ENCODE data around the gene JAK2.
"Not testable (repeated sequence)": the region's sequence is repeated elsewhere in the genome, so short reads cannot be mapped to it uniquely, and the experiment has no call there.

Gene JAK2

DNA sequence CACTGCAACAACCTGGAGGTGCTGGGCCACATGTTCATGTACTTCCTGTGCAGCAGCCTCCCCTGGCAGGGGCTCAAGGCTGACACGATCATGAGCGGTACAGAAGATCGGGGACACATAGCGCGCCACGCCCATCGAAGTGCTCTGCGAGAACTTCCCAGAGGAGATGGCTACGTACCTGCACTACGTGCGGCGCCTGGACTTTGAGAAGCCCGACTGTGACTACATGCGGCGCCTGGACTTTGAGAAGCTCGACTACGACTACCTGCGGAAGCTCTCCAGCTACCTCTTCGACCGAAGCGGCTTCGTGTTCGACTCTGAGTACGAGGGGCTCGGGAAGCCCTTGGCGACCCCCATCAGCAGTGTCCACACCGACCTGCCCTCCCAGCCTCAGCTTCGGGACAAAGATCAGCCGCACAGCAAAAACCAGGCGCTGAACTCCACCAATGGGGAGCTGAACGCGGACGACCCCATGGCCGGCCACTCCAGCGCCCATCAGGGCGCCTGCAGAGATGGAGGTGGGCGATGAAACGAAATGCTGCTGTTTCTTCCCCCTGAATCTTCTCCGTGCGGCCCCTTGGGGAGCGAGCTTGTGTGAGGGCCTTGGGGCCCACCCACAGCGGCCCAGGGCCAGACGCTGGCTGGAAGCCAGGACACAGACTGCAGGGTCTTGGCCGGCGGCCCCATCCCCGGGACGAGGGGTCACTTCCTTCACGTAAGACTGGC is 56.5 kb downstream of the JAK2 start:
- H3K4me3 ChIP-seq (ENCODE audit: low read depth, low read length), result no peak overlapping the region

DNA sequence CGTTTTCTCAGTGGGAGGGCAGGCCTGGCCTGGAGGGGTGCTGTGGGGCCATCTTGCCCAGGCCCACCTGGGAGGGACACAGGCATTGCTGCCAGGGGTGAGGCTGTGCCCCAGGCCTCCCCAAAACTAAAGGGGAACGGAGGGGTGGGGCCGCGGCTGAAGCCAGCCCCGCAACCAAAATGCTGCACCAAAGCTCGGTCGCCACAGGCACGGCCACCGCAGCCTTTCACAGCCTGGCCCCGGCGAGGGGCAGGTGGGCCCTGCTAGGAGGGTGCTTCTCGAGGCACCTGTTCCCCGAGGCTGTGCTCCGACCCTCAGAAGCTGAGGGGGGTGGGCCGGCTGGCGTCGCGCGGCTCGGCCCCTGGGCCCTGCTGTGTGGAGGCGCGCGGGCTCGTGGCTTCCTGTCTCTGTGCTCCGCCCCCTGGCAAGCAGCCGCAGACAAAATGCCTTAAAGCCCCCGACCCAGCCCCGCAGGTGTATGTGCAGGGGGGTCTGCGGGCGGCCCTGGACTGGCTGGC is 57.6 kb downstream of the JAK2 start:
- H3K4me3 ChIP-seq (ENCODE audit: low read depth, low read length), result no peak overlapping the region

DNA sequence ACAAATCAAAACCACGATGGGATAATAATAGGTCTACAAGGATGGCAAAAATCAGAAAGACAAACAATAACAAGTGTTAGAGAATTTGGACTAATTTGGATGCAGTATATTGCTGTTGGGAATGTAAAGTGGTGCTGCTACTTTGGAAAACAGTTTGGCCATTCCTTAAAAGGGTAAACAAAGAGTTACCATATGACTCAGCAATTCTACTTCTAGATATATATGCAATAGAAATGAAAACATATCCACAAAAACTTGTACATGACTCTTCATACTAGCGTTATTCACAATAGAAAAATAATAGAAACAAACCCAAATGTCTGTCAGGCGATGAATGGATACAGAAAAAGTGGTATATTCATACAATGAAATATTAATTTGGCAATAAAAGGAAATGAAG is 58.3 kb downstream of the JAK2 start:
- H3K4me3 ChIP-seq (ENCODE audit: low read depth, low read length), result no peak overlapping the region

DNA sequence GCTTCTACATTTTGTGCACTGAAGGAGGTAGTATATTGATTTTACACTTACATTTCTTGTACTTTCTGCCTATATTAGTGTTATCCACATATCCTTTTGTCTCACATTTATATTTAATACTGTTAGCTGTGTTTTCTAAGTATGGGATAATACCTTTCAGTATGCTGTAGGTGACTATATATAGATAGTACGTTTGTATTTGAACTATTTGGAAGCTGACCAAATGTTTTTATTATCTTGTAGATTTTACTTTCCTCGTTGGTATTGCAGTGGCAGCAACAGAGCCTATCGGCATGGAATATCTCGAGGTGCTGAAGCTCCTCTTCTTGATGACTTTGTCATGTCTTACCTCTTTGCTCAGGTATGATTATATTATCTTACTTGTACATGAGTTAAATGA is 59.1 kb downstream of the JAK2 start:
- no peak overlapping the region for H3K4me3 ChIP-seq (ENCODE audit: low read depth, low read length)

DNA sequence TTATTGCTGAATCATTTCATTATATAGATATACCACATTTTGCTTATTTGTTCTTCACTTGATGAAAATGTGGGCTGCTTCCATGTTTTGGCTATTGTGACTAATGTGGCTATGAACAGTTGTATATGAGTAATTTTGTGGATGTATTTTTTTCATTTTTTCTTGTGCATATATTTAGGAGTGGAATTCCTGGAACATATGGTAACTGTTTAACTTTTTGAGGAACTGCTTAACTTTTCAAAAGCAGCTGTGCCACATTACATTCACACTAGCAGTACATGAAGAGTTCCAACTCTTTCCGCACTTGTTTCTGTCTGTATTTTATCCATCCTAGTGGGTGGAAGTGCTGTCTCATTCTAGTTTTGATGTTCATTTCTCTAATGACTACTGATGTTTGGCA is 67.8 kb downstream of the JAK2 start:
- H3K4me3 ChIP-seq (ENCODE audit: low read depth, low read length), result no peak overlapping the region

DNA sequence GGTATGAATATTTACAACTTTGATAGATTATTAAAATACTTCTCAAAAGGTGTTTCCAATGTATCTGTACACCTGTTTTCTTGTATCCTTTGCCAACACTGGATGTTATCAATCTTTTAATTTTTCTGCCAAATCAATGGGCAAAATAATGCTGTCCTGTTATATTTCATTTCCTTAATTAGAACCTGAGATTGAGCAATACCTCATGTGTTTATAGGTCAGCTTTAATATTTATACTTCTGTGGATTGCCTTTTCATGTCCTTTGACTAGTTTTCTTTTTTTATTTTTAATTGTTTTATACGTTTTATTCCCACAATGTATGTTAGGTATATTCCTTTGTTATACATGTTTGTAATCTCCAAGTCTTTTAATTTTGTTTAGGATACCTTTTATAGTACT is 77.6 kb downstream of the JAK2 start:
- H3K4me3 ChIP-seq (ENCODE audit: low read depth, low read length), result no peak overlapping the region

DNA sequence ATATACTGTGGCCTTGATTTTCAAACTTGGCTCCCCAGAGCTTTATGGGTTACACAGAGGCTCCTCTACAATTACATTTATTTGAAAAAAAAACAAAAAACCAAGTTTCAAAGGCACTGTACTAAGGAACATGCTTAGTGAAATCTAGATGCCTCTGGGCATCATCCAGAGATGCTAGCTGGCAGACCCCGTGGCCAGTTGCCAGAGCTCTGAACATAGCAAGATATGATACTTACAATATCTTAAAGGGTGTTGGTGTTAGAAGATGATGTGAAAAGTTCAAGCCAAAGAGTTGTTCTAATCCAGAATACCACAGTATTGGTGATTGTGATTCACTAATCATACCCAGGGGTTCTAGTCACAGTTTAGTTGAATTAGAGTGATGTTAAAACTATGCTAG is 87.8 kb downstream of the JAK2 start:
- H3K4me3 ChIP-seq (ENCODE audit: low read depth, low read length), result no peak overlapping the region

DNA sequence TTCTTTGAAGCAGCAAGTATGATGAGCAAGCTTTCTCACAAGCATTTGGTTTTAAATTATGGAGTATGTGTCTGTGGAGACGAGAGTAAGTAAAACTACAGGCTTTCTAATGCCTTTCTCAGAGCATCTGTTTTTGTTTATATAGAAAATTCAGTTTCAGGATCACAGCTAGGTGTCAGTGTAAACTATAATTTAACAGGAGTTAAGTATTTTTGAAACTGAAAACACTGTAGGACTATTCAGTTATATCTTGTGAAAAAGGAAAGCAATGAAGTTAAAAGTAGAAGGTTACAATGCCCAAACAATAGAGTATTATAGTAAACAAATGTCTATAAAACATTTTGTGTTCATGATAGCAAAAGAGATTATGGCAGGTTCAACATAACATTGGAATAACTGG is 88.6 kb downstream of the JAK2 start:
- H3K4me3 ChIP-seq (ENCODE audit: low read depth, low read length), result no peak overlapping the region

DNA sequence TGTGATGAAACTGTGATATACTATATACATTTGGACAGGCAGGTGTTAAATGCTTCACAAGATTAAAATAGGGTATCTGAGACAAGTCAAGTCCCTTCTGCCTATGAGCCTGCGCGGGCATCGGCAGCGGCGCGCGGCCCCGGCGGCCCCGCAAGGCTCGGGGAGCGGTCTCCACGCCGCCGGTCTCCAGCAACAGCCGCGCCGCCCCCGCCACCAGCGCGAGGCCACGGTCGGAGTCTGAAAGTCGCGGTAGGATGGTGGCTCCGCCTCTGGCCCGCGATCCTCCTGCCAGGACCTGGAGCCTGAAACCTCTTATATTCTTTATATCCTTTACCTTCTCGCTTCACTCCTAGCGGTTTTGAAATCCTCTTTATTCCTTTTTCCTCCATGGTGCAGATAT is 100.9 kb downstream of the JAK2 start:
- H3K4me3 ChIP-seq (ENCODE audit: low read depth, low read length), result no peak overlapping the region

DNA sequence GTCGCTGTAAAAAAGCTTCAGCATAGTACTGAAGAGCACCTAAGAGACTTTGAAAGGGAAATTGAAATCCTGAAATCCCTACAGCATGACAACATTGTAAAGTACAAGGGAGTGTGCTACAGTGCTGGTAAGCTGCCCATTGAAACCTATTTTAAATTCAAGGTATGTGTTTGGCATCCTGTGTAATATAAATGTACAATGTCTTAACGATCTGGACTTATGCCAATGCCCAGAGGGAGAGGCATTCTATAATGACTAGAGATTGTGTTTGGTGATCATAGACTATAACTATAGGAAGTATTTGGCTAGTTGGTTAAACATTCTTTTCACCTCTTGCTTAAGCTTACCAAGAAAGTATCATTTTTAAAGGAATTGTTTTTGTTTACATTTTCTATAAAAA is 104.7 kb downstream of the JAK2 start:
- H3K4me3 ChIP-seq (ENCODE audit: low read depth, low read length), result no peak overlapping the region

DNA sequence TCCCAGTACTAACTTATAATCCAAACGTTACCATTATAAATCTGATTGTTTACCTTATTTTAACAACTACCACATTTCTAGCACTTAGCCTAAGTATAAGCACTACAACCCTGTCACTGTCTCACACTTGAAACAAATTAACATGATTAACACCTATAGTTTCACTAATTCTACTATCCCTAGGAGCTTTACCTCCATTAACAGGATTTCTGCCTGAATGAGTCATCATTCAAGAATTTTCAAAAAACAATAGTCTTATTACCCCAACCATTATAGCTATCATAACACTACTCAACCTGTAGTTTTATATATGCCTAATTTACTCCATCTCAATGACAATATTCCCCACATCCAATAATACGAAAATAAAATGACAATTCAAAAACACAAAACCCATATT is 110.7 kb downstream of the JAK2 start:
- no peak overlapping the region for H3K4me3 ChIP-seq (ENCODE audit: low read depth, low read length)

DNA sequence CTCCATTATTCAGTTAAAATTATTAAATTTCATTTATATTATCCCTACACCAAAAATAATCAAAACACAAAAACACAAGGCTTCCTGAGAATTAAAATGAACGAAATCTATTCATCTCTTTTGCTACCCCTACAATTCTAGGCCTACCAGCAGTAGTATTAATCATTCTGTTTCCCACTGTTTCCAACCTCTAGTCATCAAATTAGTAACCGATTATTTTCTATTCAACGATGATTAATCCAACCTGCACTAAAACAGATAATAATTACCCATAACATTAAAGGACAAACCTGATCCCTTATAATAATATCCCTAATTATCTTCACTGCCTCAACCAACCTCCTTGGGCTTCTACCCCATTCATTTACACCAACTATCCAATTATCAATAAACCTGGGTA is 114.4 kb downstream of the JAK2 start:
- no peak overlapping the region for H3K4me3 ChIP-seq (ENCODE audit: low read depth, low read length)

DNA sequence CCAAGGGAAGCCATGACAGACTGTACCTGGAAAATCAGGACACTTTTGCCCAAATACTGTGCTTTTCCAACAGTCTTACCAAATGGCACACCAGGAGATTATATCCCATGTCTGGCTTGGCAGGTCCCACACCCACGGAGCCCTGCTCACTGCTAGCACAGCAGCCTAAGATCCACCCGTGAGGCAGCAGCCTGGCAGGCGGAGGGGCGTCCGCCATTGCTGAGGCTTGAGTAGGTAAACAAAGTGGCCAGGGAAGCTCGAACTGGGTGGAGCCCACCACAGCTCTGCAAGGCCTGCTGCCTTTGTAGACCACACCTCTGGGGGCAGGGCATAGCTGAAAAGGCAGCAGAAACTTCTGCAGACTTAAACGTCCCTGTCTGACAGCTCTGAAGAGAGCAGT is 116.1 kb downstream of the JAK2 start:
- H3K4me3 ChIP-seq (ENCODE audit: low read depth, low read length), result not testable (repeated sequence)

DNA sequence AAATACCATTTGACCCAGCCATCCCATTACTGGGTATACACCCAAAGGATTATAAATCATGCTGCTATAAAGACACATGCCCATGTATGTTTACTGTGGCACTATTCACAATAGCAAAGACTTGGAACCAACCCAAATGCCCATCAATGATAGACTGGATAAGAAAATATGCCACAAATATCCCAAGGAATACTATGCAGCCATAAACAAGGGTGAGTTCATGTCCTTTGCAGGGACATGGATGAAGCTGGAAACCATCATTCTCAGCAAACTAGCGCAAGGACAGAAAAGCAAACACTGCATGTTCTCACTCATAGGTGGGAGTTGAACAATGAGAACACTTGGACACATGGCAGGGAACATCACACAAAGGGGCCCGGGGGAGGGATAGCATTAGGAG is 121.4 kb downstream of the JAK2 start:
- H3K4me3 ChIP-seq (ENCODE audit: low read depth, low read length), result not testable (repeated sequence)

DNA sequence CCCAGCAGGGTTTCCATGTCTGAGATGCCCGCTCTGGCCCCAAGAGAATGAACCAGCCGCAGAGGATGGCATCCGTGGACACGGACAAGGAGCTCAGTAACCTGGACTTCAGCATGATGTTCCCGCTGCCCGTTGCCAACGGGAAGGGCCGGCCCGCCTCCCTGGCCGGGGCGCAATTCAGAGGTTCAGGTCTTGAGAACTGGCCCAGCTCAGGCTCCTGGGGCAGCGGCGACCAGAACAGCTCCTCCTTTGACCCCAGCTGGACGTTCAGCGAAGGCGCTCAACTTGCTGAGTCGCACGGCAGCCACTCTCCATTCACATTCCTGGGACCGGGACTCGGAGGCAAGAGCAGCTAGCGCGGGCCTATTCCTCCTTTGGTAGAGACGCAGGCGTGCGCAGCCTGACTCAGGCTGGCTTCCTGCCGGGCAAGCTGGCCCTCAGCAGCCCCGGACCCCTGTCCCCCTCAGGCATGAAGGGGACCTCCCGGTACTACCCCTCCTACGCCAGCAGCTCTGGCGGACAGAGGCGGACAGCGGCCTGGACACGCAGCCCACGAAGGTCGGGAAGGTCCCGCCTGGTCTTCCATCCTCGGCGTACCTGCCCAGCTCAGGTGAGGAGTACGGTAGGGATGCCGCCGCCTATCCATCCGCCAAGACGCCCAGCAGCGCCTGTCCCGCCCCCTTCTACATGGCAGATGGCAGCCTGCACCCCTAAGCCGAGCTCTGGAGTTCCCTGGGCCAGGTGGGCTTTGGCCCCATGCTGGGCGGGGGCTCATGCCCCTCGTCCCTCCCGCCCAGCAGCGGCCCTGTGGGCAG is 126.0 kb downstream of the JAK2 start:
- no peak overlapping the region for H3K4me3 ChIP-seq (ENCODE audit: low read depth, low read length)

DNA sequence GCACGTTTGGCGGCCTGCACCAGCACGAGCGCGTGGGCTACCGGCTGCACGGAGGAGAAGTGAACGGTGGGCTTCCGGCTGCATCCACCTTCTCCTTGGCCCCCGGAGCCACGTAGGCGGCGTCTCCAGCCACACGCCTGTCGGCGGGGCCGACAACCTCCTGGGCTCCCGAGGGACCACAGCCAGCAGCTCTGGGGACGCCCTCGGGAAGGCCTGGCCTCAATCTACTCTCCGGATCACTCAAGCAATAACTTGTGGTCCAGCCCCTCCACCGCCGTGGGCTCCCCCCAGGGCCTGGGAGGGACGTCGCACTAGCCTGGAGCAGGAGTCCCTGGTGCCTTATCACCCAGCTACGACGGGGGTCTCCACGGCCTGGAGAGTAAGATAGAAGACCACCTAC is 126.6 kb downstream of the JAK2 start:
- H3K4me3 ChIP-seq (ENCODE audit: low read depth, low read length), result no peak overlapping the region

DNA sequence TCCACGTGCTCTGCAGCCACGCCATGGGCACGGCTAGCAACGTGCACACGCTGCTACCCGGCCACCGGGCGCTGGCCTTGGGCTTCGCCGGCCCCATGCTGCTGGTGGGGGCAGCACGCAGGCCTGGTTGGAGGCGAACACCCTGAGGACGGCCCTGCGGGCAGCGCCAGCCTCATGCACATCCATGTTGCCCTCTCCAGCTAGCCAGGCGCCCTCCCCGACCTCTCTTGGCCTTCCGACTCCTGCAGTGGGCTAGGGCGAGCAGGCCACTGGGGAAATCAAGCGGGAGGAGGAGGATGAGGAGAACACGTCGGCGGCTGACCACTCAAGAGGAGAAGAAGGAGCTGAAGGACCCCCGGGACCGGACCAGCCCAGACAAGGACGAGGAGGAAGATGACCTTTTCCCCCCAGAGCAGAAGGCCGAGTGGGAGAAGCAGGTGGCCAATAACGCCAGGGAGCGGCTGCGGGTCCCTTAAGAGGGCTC is 127.1 kb downstream of the JAK2 start:
- no peak overlapping the region for H3K4me3 ChIP-seq (ENCODE audit: low read depth, low read length)

DNA sequence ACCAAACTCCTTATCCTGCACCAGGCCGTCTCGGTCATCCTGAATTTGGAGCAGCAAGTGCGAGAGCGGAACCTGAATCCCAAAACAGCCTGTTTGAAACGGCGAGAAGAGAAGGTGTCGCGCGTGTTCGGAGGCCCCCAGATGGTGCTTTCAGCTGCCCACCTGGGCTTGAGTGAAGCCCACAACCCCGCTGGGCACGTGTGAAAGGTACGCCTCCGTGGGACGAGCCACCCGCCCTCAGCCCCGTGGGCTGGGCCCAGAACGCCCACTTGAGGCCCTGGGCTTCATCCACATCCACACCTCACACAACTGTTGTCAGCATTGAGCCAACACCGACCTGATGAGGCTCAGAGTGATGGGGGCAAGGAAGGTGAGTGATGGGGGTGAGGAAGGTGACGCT is 127.6 kb downstream of the JAK2 start:
- no peak overlapping the region for H3K4me3 ChIP-seq (ENCODE audit: low read depth, low read length)

DNA sequence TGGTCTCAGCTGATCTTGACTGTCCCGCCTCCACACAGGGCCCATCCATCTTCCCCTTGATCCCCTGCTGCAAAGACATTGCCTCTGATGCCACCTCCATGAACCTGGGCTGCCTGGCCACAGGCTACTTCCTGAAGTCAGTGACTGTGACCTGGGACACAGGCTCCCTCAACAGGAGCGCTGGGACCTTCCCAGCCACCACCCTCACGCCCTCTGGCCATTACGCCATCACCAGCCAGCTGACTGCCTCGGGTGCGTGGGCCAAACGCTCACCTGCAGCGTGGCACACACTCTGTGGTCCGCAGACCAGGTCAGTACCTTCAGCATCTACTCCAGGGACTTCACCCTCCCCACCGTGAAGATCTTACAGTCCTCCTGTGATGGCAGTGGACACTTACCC is 128.5 kb downstream of the JAK2 start:
- no peak overlapping the region for H3K4me3 ChIP-seq (ENCODE audit: low read depth, low read length)

DNA sequence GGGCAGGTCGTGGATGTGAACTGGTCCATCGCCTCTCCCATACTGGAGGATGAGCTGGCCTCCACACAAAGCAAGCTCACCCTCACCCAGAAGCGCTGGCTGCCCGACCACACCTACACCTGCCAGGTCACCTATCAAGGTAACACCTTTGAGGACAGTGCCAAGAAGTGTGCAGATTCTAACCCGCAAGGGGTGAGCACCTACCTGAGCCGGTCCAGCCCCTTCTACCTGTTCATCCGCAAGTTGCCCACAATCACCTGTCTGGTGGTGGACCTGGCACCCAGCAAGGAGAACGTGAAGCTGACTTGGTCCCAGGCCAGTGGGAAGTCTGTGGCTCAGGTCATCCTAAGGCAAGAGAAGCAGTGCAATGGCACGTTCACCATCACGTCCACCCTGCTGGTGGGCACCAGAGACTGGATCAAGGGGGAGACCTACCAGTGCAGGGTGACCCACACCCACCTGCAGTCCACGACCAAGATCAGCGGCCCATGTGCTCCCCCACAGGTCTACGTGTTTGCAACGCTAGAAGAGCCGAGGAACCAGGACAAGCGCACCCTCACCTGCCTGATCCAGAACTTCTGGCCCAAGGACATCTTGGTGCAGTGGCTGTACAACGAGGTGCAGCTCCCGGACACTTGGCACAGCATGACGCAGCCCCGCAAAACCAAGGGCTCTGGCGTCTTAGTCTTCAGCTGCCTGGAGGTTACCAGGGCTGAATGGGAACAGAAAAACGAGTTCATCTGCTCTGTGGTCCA is 129.1 kb downstream of the JAK2 start:
- H3K4me3 ChIP-seq (ENCODE audit: low read depth, low read length), result no peak overlapping the region

DNA sequence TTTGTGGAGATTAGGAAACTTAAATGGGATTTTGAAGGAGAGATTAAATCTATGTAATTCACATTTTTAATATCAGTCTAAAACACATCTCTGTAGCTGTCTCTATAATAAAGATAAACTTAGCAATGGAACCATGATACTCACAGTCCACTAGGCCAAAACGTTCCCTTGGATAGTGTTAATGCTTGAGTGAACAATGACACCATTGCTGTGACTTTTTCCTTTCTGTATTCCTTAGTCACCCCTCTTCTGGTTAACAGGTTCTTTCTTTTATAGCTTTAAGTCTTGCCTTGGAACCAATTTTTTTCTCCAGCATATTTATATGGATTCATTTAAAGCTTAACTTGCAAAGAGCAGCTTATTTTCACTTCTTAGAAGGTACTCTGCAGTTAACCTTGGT is 137.0 kb downstream of the JAK2 start:
- H3K4me3 ChIP-seq (ENCODE audit: low read depth, low read length), result no peak overlapping the region

DNA sequence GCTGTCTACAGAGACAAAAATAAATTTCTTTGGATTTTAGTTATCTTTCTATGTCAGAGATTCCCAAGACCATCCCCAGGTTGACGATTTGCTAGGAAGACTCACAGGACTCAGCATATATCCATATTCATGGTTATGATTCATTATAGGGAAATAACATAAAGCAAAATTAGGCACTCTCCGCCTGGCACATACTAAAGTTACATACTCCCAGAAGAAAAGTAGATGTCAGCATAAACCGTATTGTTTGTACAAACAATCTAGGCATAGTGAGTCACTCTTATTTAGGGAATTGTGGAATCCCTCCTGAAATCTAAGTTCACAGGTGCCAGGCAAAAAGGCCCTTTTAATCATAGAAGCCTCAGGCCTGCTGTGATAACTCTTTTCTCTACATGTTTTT is 137.4 kb downstream of the JAK2 start:
- no peak overlapping the region for H3K4me3 ChIP-seq (ENCODE audit: low read depth, low read length)
